ENCODE results near the gene WFIKKN2. TPM values are rescaled to one million over a fixed set of nuclear protein-coding genes. Genes with fewer than 3 reads are reported as not detected.

The WFIKKN2 gene
- total RNA-seq, 2 experiments from 2014 or later, result not detected

DNA sequence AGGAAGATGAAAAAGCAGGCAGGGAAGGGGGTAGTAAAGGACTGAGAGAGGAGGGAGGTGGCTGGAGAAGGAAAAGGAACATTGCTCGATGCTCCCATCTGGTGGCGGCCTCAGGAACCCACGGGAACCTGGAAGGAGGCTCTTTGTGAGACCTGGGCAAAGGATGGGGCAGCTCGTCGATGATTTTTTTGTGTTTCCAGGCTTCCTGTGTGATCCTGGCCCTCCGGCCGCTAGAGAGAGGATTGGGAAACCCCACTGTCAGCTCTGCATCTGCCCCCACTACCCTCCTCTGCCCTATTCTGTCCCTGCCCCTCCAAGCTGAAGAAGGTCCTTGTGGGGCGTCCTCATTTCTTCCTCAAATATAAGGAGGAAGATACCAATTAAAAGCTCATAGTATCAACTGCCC is 6.6 kb downstream of the WFIKKN2 start:
- no peaks in the 10 kb centered on the region for H3K9me3 ChIP-seq (ENCODE audit: low read length)
- no peaks in the 10 kb centered on the region for H4K20me1 ChIP-seq (ENCODE audit: insufficient read depth, low read length)
- H3K4me2 ChIP-seq (ENCODE audit: low read length), result no peak overlapping the region
- H3K27ac ChIP-seq (ENCODE audit: low read depth, low read length, poor library complexity, severe bottlenecking), result no peak overlapping the region
- H3K4me1 ChIP-seq (ENCODE audit: insufficient read depth, low read length, poor library complexity, severe bottlenecking), result no peaks in the 10 kb centered on the region
- TF ChIP-seq, protein P1, sequence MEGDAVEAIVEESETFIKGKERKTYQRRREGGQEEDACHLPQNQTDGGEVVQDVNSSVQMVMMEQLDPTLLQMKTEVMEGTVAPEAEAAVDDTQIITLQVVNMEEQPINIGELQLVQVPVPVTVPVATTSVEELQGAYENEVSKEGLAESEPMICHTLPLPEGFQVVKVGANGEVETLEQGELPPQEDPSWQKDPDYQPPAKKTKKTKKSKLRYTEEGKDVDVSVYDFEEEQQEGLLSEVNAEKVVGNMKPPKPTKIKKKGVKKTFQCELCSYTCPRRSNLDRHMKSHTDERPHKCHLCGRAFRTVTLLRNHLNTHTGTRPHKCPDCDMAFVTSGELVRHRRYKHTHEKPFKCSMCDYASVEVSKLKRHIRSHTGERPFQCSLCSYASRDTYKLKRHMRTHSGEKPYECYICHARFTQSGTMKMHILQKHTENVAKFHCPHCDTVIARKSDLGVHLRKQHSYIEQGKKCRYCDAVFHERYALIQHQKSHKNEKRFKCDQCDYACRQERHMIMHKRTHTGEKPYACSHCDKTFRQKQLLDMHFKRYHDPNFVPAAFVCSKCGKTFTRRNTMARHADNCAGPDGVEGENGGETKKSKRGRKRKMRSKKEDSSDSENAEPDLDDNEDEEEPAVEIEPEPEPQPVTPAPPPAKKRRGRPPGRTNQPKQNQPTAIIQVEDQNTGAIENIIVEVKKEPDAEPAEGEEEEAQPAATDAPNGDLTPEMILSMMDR (conservative IDR thresholded peaks at IDR 0.05; ENCODE audit: low read length), result peak; percentile 83
- no peak for TF ChIP-seq EZH2phosphoT487 (IDR thresholded peaks at IDR 0.05; ENCODE audit: borderline replicate concordance, low read depth, low read length)
- ChIA-PET POLR2A (interaction anchor here (0.5 to 0.7 kb wide), 2 partner anchors 81 to 124 kb away, joined by 3 read pairs; no protein-coding TSS in a partner anchor), CTCF (ENCODE audit: unreplicated experiment) (interaction anchor here (0.6 to 1.2 kb wide), 4 partner anchors 11 to 79 kb away, joined by 3 to 5 read pairs (median 5); partner anchors contain the start of gene TOB1)
- no peaks in the 10 kb centered on the region for H3K36me3 ChIP-seq (ENCODE audit: insufficient read depth, low read length)
- H3K4me3 ChIP-seq (ENCODE audit: low read depth, low read length, poor library complexity, severe bottlenecking), result no peak overlapping the region
- intact Hi-C loops (cut with micrococcal nuclease; ENCODE audit: unreplicated experiment), result loop anchor here (1.0 to 5.0 kb wide), 3 partner anchors 59 to 295 kb away; partner anchors contain the start of genes ABCC3 and SPATA20
- no TSS peak for BruUV-seq (replicated peaks)
- peak; percentile 61 for DNase-seq (ENCODE audit: low spot score)
- H3K9me2 ChIP-seq (ENCODE audit: insufficient read depth, low read length), result no peaks in the 10 kb centered on the region
- no peaks in the 10 kb centered on the region for H3K79me2 ChIP-seq (ENCODE audit: insufficient read depth, low read depth, low read length)
- peak overlapping the region; percentile 57; the same call in 1 of the 2 replicates for H2AFZ ChIP-seq (ENCODE audit: low read length)

DNA sequence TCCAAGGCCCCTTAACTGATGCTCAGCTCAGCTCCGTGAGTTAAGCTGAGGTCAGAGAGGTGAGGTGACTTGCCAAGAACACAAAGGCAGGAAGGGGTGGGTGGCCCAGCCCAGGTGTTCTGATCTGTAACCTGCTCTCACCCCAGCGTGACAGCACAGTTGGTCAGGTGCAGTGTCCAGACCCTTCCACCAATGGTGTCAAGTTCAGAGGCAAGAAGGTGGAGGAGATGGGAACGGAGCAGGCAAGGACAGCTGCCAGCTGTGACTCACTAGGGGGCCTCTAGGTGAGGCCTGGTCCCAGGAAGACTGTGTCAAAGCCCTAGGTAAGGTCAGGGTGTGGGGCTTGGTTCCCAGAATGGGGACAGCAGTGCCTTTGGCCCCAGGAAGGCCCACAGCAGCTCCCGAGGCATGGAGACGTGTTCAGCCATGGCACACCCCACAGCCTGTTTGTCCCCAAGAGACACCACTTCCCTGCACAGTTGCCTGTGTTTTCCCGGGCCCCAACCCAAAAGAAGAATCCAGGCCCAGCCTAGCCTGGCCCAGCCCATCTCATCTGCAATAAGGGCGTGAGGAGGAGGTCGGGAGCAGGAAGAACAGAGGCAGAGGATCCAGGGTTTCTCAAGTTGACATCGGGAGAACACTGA is 7.2 kb downstream of the WFIKKN2 start:
- ChIA-PET POLR2A (interaction anchor here (0.7 kb wide), 1 partner anchor 81 kb away, joined by 3 read pairs; no protein-coding TSS in a partner anchor), CTCF (ENCODE audit: unreplicated experiment) (interaction anchor here (1.1 to 1.2 kb wide), 3 partner anchors 10 to 79 kb away, joined by 5 read pairs; no protein-coding TSS in a partner anchor)
- H2AFZ ChIP-seq (ENCODE audit: low read length), result no peak overlapping the region; the same call in 1 of the 2 replicates
- TF ChIP-seq, protein P1 (conservative IDR thresholded peaks at IDR 0.05; ENCODE audit: low read length), result no peak
- TF ChIP-seq EZH2phosphoT487 (IDR thresholded peaks at IDR 0.05; ENCODE audit: borderline replicate concordance, low read depth, low read length), result no peak
- H4K20me1 ChIP-seq (ENCODE audit: insufficient read depth, low read length), result no peaks in the 10 kb centered on the region
- no peaks in the 10 kb centered on the region for H3K4me1 ChIP-seq (ENCODE audit: insufficient read depth, low read length, poor library complexity, severe bottlenecking)
- no peaks in the 10 kb centered on the region for H3K79me2 ChIP-seq (ENCODE audit: insufficient read depth, low read depth, low read length)
- no peaks in the 10 kb centered on the region for H3K9me2 ChIP-seq (ENCODE audit: insufficient read depth, low read length)
- H3K4me3 ChIP-seq (ENCODE audit: low read depth, low read length, poor library complexity, severe bottlenecking), result no peak overlapping the region
- H3K4me2 ChIP-seq (ENCODE audit: low read length), result no peak overlapping the region
- no peaks in the 10 kb centered on the region for H3K9me3 ChIP-seq (ENCODE audit: low read length)
- H3K36me3 ChIP-seq (ENCODE audit: insufficient read depth, low read length), result no peaks in the 10 kb centered on the region
- BruUV-seq (replicated peaks), result no TSS peak
- no peak overlapping the region for H3K27ac ChIP-seq (ENCODE audit: low read depth, low read length, poor library complexity, severe bottlenecking)
- no peak for DNase-seq (ENCODE audit: low spot score)
- intact Hi-C loops (cut with micrococcal nuclease; ENCODE audit: unreplicated experiment), result loop anchor here (1.0 to 5.0 kb wide), 3 partner anchors 59 to 296 kb away; partner anchors contain the start of genes ABCC3 and SPATA20

Data from OCI-LY7 (cell line).